ELR (cell line): Measurements from ENCODE around the gene FHAD1.

Experiments
- DNase-seq: peaks from one replicate; pipeline ENCODE4 v3.0.0-alpha.2; 2015; ENCODE audit warnings: low read depth

Gene FHAD1

DNA sequence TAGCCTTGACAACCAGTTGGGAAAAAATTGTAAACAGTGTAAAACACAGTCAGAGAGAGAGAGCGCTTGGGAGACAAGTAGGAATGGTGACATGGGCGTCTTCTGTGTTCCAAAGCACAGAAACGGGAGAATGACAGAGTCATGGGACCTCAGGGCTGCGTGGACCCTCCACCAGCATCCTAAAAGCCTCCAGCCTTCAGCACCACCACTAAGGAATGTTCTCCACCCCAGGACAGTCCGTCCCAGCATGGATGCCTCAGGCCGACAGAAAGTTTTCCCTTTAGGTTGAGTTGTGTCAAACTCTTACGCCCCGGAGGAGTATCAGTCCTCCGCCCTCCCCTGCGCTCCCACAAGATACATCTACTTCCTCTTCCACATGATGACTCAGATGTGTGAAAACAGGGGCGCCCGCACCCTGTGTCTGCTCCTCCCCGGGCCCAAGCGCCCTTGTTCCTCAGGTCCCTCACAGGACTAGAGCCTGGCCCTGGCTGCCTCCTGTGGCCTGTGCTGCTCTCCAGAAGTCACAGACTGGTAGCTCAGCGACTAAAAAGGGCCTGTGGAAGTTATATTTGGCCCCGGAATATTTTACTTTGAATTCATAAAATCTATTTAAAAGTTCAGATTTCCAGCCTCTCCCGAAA is 98.8 kb downstream of the FHAD1 start:
- peak; percentile 55 for DNase-seq

DNA sequence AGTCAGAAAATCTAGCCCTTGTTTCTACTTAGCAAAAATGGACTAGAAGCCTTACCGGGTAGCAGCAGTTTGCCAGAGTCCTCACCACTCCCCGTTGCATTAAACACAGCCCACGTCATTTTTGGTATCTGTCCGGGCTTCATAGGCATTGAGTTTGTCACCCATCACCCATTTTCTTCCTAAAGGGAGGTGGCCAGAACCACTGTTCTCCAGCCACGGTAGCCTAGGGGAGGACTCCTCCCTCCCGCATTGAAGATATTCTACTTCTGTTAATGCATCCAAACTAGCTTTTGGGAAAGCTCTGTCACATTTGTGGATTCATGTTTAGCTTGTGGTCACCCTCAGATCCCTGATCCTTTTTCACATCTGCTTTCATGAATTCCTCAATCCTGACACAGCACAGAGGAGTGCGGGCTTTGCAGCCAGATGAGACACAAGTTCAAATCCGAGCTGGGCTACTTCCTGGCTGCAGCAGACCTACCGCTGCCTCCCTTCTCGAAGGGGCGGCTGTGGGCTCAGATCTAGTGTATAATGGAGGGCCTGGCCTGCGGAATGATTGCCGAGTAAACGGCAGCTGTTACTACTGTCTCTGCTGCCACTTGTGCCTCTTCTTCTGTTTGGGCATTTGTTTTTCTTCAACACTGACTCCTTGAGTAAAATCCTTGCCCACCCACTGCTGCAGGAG is 99.5 kb downstream of the FHAD1 start:
- peak; percentile 28 for DNase-seq

DNA sequence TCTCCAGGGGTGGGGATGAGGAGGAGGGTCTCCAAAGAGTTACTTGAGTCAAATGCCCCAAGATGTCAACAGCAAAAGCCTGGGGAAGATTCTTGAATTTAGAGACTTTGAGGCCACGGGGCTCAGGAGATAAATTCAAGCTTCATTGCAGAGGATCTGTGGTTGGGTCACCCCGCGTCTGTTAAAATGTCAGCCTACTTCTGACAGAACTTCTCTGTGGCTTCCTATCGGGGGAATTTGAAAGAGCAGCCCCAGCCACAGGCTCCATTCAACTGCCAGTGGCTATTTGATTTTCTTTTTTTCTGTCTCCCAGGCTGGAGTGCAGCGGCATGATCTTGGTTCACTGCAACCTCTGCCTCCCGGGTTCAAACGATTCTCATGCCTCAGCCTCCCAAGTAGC is 100.2 kb downstream of the FHAD1 start:
- no peak for DNase-seq

DNA sequence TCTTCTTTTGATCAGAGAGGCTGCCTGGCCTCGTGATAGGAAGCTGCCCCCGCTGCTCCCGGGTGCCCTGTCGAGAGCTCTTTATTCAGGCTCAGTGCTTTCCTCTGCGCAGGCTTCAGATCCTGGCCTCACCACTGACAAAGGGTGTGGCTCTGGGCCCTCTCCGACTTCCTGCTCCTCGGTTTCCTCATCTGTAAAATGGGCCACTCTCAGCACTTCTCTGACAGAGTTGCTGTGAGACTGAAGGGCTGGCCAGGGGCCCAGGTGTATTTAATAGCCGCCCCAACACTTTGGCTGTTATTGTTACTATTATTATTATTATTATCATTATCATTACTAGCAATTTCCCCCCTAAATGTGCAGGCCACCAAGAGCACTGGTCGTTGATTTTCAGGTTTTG is 101.6 kb downstream of the FHAD1 start:
- no peak for DNase-seq

DNA sequence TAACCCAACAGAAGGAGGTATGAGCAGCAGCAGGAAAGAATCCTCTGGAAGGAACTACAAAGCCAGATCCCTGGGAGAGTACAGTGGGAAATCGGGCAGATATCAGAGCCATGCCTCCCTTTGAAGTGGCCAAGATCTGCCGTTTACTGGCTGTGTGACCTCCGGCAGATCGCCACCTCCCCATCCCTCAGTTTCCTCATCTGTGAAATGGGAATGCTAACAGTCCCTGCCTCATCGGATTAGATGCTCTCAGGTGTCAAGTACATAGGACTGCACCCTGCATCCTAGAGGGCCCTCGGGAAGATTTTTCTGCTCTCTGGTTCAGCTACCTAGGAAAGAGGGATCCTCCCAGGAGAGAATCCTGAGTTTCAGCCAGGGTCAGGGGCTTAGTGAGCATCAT is 102.1 kb downstream of the FHAD1 start:
- DNase-seq: no peak

DNA sequence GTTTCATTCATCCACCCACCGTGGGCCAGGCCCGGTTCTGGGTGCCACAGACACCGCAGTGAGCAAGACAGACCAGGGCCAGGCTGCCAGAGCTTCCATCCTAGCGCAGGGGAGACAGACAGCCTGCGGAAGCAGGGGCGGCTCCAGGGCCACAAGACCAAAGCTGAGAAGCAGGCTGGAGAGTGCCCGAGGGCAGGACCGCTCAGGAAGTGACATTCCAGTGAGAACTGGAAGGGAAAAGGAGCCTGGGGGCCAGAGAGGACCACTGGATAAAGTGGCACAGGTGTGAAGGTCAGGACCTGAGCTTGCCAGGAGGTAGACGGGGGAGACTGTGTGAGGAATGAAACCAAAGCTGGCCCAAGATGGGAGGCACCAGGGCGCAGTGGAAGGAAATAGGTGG is 103.1 kb downstream of the FHAD1 start:
- peak; percentile 19 for DNase-seq

DNA sequence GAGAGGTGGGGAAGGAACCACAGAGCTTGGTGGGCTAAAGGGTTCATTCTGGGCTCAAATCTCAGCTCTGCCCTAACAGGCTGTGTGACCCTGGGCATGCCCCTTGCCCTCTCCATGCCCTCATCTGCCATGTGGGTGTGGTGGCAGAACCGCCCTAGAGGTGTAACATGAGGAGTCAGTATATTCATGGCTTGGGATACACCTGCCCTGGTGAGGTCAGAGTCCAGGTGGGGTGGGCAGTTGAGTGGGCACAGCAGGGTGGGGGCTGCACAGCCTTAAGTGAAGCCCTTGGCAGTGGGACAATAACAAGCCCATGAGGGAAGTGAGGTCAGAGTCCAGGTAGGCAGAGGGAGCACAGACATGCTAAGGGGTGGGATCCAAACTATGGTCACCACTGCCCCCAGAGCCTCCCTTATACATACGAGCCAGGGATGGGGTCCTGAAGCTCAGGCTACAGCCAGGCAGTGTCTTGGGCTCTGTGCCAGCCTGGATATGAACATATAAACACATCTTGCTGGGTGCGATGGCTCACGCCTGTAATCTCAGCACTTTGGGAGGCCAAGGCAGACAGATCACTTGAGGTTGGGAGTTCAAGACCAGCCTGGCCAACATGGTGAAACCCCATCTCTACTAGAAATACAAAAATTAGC is 103.7 kb downstream of the FHAD1 start:
- DNase-seq: no peak

DNA sequence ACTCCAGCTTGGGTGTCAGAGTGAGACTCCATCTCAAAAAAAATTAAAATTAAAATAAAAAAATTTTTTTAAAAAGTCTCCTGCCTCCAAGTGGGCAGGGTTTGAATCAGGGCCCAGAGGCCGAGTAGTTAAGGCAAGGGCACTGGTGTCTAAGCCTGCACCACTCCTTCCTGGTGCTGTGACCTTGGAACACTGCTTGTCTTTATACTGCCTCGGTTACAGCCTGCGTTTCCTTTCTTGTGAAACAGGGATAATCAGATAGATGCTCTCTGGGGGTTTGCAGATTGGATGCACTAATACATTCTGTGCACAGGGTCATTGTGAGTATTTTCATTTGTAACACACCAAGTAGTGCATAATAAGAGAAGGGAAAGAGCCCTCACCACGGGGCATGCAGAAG is 104.3 kb downstream of the FHAD1 start:
- DNase-seq: no peak

DNA sequence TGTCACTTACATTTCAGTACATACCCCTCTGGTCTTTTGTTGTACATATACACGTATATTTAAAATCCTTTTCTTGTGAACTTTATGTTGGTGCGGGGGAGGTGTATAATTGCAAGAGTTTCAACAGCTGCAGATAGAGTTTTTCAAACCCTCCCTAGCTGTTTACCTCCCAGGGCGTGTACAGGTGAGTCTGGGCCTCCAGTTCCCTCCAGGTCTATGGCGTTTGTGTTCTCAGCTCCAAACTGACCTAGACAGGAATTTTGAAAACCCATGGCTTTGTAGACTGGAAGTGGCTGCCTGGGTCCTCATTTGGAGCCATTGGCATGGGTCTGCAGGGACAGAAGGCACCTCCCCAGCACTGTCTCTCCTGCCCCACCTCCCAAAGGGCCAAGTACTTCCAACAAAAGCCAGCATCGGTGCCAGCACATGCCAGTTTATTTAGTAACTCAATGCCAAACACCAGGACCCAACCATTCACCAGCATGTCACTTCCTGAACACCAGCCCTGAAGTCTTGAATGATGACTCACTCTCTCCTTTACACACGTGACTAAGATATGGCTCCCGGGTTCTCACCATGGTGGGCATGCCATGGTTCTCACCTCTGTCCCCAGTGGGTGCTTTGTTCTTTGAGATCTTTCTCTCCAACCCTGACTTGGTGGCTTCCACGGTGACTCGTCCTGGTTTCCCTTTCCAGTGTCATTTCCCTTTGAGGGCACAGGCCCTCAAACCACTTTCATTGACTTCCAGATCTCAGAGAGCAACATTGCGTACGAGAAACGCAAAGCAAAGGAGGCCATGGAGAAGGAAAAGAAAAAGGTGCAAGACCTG is 105.3 kb downstream of the FHAD1 start:
- DNase-seq: peak; percentile 95

DNA sequence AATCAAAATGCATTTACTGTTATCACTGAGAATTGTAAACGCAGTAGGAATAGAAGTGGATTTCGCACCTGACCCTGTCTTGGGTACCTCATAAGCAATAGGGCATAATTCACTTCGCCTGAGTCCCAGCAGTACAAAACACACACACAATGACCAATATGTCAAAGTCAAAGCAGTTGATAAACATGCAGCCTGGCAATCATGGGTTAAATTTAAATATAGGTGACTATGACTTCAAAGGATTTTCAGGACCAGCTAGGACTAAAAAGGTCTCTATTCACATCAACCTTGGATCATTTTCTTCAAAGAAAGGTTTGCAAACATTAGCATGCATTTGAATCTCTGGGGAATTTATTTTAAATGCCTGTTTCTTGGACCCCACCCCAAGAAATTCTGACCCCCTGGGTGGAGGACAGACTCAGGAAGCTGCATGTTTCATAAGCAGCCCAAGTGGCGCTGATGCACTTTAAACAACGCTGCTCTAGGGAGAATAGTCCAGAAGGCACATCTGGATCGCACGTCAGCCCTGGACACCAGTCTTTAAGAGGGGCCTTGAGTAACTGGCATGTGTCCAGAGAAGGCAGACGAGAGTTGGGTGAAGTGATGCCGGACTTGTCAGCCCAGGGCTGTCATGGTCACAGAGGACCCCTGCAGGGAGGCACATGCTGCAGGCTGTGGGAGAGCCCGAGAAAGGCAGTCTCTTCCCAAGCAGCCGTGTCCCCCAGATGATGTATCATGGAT is 107.0 kb downstream of the FHAD1 start:
- DNase-seq: peak; percentile 24

DNA sequence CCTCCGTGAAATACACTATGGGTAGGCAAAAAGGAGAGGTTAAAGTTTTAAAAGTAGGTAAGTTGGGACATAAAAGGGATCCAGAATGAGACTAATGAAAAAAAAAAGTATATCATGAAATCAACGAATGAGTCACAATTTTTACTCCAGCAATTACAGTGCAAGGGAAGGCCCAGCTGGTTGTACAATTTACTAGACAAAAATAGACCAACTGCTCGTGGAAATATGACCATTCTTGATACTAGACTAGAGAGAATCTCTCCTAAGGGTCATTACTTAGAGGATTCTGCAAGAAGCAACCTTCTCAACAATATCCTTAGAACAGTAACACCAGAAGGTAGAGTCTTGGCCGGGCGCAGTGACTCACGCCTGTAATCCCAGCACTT is 107.5 kb downstream of the FHAD1 start:
- peak; percentile 63 for DNase-seq

DNA sequence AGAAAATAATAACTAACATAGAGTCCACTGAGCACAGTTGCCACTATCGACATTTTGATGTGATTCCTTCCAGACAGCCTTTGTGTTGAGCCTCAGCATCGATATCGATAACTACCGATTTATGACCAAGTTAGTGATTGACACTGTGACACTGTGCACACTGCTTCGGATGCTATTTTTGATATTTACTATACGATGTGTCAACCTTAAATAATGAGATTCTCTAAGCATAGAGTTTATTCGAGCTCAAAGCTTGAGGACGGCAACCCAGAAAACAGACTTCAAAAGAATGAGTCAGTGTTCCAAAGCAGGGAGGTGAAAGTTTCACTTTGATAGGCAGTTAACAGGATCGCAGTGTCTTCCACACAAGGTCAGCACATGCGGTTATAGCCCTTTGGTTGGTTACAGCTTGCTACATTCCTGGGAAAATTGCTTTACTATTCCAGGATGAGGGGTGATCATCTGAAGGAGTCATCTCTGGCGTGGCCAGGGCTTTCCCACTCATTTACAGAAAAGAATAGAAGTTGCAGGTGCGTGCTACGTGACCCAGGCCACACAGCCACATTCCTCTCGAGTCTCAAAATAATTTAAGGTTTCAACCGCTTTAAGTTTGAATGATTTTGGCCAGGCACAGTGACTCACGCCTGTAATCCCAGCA is 109.1 kb downstream of the FHAD1 start:
- peak; percentile 93 for DNase-seq

DNA sequence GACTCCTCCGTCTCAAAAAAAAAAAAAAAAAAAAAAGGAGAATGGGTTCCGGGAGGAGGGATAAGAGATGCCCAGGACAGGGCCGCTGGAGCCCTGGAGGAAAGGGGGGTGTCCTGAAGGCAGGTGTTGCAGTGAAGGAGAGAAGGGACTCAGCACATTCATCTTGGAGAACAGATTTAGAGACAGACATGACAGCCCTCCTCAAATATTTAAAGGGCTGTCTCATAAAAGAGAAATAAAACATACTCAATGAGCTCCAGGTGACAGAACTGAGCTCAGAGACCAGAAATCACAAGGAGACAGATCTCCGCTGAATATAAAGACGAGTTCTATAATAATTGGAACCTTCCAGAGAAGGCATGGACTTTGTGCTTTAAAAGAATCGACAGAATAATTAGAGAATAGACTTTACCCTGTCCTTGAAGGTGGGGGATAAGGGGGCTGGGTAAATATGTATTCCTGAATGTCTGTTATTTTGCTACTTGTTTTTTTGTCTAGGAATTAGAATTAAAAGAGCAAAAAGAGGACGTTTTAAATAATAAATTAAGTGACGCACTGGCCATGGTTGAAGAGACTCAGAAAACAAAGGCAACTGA is 110.7 kb downstream of the FHAD1 start:
- no peak for DNase-seq

DNA sequence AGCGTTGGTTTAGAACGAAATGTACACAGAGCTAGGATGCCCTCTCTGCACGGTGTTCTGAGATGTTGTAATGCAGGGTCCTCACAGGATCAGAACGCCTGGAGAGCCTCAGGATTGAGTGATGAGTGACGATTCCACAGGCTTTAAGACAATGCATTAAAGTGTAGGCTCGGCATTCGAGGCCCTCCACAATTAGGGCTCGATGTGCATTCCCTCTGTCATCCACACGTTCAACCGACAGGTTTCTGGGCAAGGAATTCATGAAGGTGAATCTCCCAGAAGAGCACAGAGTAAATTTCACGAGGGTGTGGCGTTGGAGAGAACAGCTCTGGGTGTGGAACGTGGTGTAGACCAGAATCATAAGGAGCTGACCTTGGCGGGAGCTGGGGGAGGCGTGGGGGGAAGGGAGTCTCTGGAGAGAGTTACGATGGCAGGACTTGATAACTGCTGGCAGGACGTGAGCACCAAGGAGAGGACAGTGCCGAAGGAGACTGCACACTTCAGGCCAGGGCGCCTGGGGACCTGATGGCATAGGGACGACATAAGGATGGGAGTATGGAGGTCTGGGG is 111.6 kb downstream of the FHAD1 start:
- no peak for DNase-seq

DNA sequence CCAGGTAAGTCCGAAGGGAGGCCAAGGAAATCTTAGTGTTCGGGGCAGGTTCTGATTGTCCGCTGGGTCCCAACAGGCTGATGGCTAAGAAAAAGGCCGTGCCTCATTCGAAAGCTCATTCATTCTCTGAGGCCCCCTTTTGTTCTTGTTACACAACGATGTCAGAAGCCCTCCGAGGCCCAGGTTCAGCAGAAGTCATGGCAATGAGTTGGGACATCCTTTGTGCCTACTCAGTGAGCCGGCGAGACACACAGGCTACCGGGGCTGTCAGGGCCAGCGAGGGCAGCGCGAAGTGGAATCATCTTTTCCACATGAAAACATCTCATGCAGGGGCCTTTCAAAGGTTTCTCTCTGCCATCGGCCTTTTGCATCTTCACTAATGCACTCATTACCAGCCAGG is 113.7 kb downstream of the FHAD1 start:
- no peak for DNase-seq

DNA sequence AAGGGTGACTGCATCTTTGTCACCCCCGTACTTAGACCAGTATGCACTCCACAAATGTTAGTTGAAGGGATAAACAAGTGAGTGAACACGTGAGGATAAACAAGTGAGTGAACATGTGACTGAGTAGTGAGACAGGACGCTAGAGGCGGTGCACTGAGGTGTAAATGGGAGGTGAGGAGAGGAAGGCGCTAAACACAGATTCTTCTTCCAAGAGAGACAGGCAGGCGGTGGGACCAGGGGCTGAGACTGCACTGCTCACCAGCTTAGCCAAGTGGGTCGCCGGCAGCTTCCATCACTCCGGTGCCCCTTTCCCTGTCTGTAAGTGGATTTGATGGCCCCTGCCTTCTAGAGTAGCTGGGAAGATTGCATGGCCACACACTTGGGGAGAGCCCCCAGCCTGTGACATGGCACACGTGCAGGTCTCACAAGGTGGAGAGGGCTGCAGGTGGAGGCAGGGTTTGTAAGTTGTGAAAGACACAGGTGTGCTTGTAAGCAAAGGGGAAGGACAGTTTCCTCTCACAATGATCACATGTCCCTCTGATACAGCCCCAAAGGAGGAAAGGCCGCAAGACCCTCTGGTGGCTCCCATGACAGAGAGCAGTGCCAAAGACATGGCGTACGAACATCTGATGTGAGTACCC is 115.2 kb downstream of the FHAD1 start:
- DNase-seq: no peak

DNA sequence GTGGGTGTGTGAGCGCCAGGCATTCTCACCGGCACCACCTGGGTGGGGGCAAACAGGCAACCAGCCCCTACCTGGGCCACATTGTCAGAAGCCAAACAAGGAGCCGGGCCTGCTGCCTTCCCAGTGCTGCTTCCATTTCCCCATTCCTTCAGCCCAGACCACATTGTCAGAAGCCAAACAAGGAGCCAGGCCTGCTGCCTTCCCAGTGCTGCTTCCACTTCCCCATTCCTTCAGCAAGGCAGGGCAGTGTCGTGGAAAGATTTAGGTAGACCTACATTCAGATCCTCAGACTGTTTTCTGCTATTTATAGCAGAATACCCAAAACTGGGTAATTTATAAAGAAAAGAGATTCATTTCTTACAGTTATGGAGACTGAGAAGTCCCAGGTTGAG is 115.7 kb downstream of the FHAD1 start:
- DNase-seq: no peak

DNA sequence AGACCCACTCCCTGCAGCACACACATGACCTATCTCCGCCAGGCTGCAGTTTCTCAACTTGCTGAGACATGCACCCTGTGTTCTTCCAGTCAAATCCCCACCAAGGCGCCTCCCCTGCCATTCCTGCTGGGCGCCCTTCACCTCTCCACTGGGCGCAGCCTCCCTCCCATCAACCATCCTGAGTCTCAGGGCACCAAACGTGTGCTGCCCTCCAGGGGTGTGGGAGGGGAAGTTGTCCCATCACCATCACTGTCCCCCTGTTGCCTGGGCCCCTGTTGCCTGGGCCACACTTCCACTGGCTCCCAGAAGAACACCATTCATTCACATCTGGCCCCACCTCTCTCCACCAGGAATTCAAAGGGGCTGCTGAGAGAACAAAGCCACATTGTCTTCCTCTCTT is 117.7 kb downstream of the FHAD1 start:
- no peak for DNase-seq

DNA sequence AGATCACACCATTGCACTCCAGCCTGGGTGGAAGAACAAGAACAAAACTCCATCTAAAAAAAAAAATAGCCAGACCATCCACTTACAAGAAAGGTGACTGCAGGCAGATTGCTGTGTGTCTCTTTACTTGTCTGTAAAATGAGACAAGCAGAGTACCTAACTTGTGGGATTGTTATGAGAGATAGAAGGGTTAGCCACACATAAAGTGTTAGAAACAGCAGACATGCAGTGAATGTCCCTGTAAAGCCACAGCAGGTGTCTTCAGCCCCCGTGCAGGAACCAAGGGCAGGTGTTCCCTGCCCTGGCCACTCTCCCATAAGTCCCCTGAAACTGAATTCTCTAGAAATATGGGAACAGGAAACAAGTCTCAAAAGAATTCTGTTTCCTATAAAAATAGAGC is 121.9 kb downstream of the FHAD1 start:
- DNase-seq: no peak

DNA sequence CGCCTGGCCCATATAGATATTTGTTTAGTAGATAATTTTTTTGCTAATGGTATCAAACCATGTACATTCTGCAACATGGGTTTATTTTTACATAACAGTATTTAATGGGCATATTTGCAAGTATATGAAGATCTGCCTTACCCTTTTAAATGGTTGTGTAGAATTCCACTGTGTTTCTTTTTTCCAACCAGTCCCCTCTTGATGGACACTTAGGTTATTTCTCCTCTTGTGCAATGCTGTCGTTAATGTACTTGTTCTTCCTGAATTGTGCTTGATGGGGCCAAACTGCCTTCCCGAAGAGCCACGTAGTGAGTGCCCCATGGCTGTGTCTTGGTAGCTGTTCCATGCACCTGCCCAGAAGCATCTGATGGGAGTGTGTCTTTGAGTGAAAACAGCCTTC is 123.2 kb downstream of the FHAD1 start:
- no peak for DNase-seq
